HG03565 (cell line): ENCODE data around the gene SFXN5.
"Not testable (repeated sequence)": the region's sequence is repeated elsewhere in the genome, so short reads cannot be mapped to it uniquely, and the experiment has no call there.

Source experiments
- ATAC-seq: cut with Tn5 transposase; IDR thresholded peaks from one replicate; pipeline ENCODE4 v1.9.1; 2021; ENCODE audit warnings: mild to moderate bottlenecking, moderate library complexity; ENCODE audit not compliant: unreplicated experiment

SFXN5 gene

GRCh38 chr2:72914589-72915319, 156.8 kb downstream of the SFXN5 start:
- no peak for ATAC-seq

DNA sequence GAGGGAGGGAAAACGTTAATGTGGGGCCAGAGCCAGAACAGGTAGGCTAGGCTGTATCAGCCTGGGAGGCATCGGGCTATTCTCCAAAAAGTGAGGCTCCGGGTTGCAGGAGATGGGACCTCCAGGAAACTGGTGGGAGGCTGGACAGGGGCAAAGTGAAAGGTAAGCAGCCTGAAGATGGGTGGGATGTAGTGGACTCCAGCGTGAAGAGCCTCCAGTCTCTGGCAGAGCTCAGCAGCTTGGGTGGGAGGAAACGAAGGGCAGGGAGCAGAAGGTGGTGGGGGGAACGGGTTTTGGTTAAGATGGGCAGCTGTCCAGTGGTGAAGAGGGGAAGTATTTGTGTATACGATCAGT, 157.3 kb downstream of the SFXN5 start:
- ATAC-seq = no peak

- no peak for ATAC-seq
Measured at GRCh38 chr2:72913486-72914205, 157.9 kb downstream of the SFXN5 start.

DNA sequence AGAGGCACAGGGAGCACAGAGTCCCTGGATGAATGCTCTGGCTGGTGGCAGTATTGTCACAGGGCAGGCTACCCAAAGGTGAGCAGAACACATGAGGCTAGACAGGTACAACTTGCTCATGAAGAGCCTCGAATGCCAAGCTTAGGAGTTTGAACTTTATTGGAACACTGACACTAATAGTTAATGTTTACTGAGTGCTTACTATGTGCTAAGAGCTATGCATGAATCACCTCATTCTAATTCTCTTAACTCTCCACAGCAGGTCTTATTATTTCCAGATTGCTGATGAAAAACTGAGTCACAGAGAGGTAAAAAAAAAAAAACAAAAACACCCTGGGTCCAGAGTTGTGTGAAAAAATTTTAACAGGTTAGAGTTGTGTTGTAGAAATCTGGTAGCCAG, 160.3 kb downstream of the SFXN5 start:
- ATAC-seq = no peak

- no peak for ATAC-seq
Measured at GRCh38 chr2:72908741-72909140, 162.8 kb downstream of the SFXN5 start.

DNA sequence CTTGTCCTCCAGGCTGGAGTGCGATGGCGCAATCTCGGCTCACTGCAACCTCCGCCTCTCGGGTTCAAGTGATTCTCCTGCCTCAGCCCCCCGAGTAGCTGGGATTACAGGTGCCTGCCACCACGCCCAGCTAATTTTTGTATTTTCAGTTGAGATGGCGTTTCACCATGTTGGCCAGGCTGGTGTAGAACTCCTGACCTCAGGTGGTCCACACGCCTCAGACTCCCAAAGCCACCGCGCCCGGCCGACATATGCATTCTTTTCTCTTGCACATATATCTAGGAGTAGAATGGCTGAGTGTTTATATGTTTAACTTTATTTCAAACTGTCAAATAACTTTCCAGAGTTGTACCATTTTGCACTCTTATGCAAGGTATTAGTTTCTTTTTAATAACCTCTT, 164.1 kb downstream of the SFXN5 start:
- ATAC-seq = not testable (repeated sequence)

GRCh38 chr2:72901426-72901825, 170.1 kb downstream of the SFXN5 start:
- ATAC-seq = no peak

DNA sequence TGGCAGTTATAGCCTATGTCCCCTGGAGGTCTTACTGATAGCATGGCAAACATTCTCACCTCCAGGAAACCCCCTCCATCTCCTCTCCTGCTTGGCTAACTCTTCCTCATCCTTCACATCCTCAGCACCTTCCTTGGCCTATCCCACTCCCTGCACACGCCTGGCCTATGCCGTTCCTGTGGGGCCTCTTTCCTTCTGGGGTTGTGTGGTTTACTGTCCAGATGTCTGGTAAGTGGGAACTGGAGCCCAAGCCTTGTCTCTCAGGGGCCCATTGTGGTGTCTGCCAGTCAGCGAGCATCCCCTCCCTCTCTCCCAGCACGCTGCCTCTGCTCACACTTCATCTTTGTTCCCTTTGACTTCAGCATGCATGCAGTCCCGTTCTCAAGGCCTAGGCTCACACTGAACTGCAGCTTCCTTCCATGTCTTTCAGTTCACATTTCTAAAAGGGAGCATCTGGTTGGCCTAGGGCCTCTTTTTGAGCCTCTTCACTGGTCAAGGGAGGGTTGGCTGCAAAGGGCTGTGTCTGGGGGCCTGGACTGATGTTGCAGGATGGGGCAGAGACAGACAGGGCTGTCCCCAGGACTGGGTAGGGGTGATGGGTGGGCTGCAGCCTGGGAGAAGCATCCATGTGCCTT, 171.2 kb downstream of the SFXN5 start:
- no peak for ATAC-seq

- ATAC-seq = no peak
Measured at GRCh38 chr2:72898585-72898906, 173.0 kb downstream of the SFXN5 start.

DNA sequence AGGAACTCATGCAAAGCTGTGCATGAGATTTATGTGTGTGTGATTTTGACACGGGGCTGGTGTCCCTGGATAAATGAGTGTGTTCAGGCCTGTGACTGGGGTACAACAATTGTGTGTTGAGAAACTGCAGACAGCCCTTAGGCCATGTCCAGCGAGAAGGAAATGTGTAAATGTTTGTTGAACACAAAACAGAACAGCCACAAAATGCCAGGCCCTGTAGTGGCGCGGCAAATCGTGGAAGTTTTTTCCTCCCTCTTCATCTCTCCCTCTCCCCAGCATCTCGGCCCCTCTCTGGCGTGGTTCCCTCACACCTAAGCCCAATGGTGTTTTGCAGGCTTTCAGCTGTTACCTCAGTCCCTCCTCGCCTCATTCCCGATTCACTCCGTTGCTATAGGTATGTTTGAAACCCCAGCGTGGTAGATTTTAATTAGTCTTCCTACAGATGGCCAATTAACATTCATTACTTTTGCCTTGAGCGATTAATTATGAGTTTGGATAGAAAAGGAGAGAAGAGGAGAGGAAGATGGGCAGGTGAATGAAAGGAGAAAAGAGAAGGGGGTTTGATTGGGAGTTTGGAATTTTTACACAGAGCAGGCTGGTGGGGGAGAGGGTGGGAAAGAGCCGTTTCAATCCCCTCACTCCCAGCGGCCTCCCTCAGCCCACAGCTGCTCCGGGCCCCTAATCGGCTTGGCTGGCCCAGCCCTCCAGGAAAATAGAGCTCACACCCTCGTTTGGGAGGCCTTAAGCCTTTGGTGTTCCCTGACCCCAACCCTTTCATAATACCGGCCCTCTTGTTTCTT, 173.5 kb downstream of the SFXN5 start:
- ATAC-seq = no peak

DNA sequence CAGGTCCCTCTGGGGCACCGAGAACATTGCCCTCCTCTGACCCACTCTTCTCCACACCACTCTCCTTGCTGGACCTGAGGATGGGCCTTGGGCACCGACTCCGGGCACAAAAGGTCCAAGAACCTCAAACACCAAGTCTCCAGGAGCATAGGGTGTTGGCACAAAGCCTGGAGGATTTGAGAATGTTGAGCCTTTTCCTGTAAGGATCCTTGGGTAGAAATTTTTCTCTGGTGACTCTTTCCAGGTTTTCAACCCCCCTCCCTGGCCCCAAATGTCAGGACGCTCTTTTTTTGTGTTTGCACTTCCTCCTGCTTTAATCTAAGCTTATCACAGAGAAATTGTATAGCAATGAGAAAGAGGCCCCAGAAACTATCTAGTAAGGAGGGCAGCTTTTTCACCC, 175.1 kb downstream of the SFXN5 start:
- ATAC-seq = no peak

GRCh38 chr2:72895759-72896281, 175.7 kb downstream of the SFXN5 start:
- no peak for ATAC-seq

- no peak for ATAC-seq
Measured at GRCh38 chr2:72895154-72895553, 176.4 kb downstream of the SFXN5 start.

GRCh38 chr2:72894514-72894913, 177.0 kb downstream of the SFXN5 start:
- no peak for ATAC-seq

- peak; percentile 53 for ATAC-seq
Measured at GRCh38 chr2:72893594-72894319, 177.8 kb downstream of the SFXN5 start.

- ATAC-seq = peak; percentile 61
Measured at GRCh38 chr2:72892506-72893173, 178.9 kb downstream of the SFXN5 start.
